Measurements from ENCODE around the gene CARNS1. TPM values are rescaled to one million over a fixed set of nuclear protein-coding genes. Genes with fewer than 3 reads are reported as not detected.
"Not testable (repeated sequence)": the region's sequence is repeated elsewhere in the genome, so short reads cannot be mapped to it uniquely, and the experiment has no call there.

The CARNS1 gene
- total RNA-seq, 8 experiments from 2014 or later: 0.16 to 2.1 (median 0.67) TPM

- Histone ChIP-seq H3K4me1 (replicated peaks in 1 of 2) (peaks cover 10 to 14% of the 10 kb centered on the region in 2 donors), H3K4me3 (no peak overlapping the region), H3K27ac (no peak overlapping the region)
- in situ Hi-C loops (cut with MboI; ENCODE audit: low pct_unique_long_range_greater_than_20kb in 2 of 9, low sequenced_read_pairs in 9 of 9, unreplicated experiment in 9 of 9): loop anchor here in 1 of 9 experiments (25.0 kb wide), 1 partner anchor 92 kb away; the partner anchor contains the start of gene AIP
- 77 to 100% (median 95%) methylated on average over 2 to 4 of the region's 19 CpGs; no CpG with 5 or more reads in 5 of the 10 experiments for WGBS, 10 experiments
- peak in 1 of 8 experiments; percentile 9 for ATAC-seq (replicated peaks in 6 of 8)
These were observed 19.8 kb upstream of the CARNS1 start for GRCh38 chr11:67395555-67396258.

- no peak overlapping the region for H3K4me3 ChIP-seq
- peaks cover 6 to 11% of the 10 kb centered on the region in 2 donors for H3K4me1 ChIP-seq (replicated peaks in 1 of 2)
- no peak for ATAC-seq (replicated peaks in 6 of 8)
- in situ Hi-C loops (cut with MboI; ENCODE audit: low pct_unique_long_range_greater_than_20kb in 2 of 9, low sequenced_read_pairs in 9 of 9, unreplicated experiment in 9 of 9): loop anchor here in 1 of 9 experiments (25.0 kb wide), 1 partner anchor 91 kb away; the partner anchor contains the start of gene AIP
- 80 to 100% (median 83%) methylated on average over 1 to 3 of the region's 7 CpGs; no CpG with 5 or more reads in 7 of the 10 experiments for WGBS, 10 experiments
- H3K27ac ChIP-seq: no peak overlapping the region
These were observed 19.3 kb upstream of the CARNS1 start for GRCh38 chr11:67396259-67396581.

- Histone ChIP-seq H3K4me3 (no peak overlapping the region), H3K4me1 (replicated peaks in 1 of 2) (peaks cover 6 to 11% of the 10 kb centered on the region in 2 donors), H3K27ac (no peak overlapping the region)
- 60 to 63% methylated on average over 1 of the region's 13 CpGs; no CpG with 5 or more reads in 8 of the 10 experiments for WGBS, 10 experiments
- in situ Hi-C loops (cut with MboI; ENCODE audit: low pct_unique_long_range_greater_than_20kb in 2 of 9, low sequenced_read_pairs in 9 of 9, unreplicated experiment in 9 of 9): loop anchor here in 1 of 9 experiments (25.0 kb wide), 1 partner anchor 91 kb away; the partner anchor contains the start of gene AIP
- no peak for ATAC-seq (replicated peaks in 6 of 8)
These were observed 18.7 kb upstream of the CARNS1 start for GRCh38 chr11:67396587-67397389.

DNA sequence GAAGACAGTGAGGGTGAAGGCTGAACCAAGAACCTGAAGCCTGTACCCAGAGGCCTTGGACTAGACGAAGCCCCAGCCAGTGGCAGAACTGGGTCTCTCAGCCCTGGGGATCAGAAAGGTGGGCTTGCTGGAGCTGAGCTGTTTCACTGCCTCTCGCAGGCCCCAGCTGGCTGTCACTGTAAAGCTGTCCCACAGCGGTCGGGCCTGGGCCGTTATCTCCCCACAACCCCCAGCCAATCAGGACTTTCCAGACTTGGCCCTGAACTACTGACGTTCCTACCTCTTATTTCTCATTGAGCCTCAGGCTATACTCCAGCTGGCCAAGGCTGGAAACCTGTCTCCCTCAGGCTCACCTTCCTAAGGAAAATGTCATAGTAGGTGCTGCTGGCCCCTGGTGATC lies 17.9 kb upstream of the CARNS1 start:
- 86 to 100% (median 100%) methylated on average over 1 to 5 of the region's 6 CpGs; no CpG with 5 or more reads in 7 of the 10 experiments for WGBS, 10 experiments
- in situ Hi-C loops (cut with MboI; ENCODE audit: low pct_unique_long_range_greater_than_20kb in 2 of 9, low sequenced_read_pairs in 9 of 9, unreplicated experiment in 9 of 9): loop anchor here in 1 of 9 experiments (25.0 kb wide), 1 partner anchor 90 kb away; the partner anchor contains the start of gene AIP
- no peak for ATAC-seq (replicated peaks in 6 of 8)
- no peak overlapping the region for H3K4me3 ChIP-seq
- H3K4me1 ChIP-seq (replicated peaks in 1 of 2): peaks cover 6 to 14% of the 10 kb centered on the region in 2 donors
- no peak overlapping the region for H3K27ac ChIP-seq

GRCh38 chr11:67397986-67398660 lies 17.4 kb upstream of the CARNS1 start:
- ATAC-seq (replicated peaks in 6 of 8): no peak
- in situ Hi-C loops (cut with MboI; ENCODE audit: low pct_unique_long_range_greater_than_20kb in 2 of 9, low sequenced_read_pairs in 9 of 9, unreplicated experiment in 9 of 9): loop anchor here in 1 of 9 experiments (25.0 kb wide), 1 partner anchor 89 kb away; the partner anchor contains the start of gene AIP
- Histone ChIP-seq H3K4me3 (no peak overlapping the region), H3K4me1 (replicated peaks in 1 of 2) (peaks cover 6 to 11% of the 10 kb centered on the region in 2 donors), H3K27ac (no peak overlapping the region)
- WGBS, 10 experiments: 60 to 96% (median 85%) methylated on average over 1 to 6 of the region's 24 CpGs; no CpG with 5 or more reads in 4 of the 10 experiments

- Histone ChIP-seq H3K27ac (no peak overlapping the region), H3K4me1 (replicated peaks in 1 of 2) (peaks cover 6 to 11% of the 10 kb centered on the region in 2 donors), H3K4me3 (no peak overlapping the region)
- in situ Hi-C loops (cut with MboI; ENCODE audit: low pct_unique_long_range_greater_than_20kb in 2 of 9, low sequenced_read_pairs in 9 of 9, unreplicated experiment in 9 of 9): loop anchor here in 1 of 9 experiments (25.0 kb wide), 1 partner anchor 88 kb away; the partner anchor contains the start of gene AIP
- ATAC-seq (replicated peaks in 6 of 8): no peak
- 80 to 100% (median 90%) methylated on average over 2 to 8 of the region's 31 CpGs; no CpG with 5 or more reads in 3 of the 10 experiments for WGBS, 10 experiments
These were observed 16.6 kb upstream of the CARNS1 start for GRCh38 chr11:67398661-67399563.

- 0 to 72% (median 20%) methylated on average over 1 to 10 of the region's 23 CpGs; no CpG with 5 or more reads in 5 of the 10 experiments for WGBS, 10 experiments
- Histone ChIP-seq H3K4me3 (peak overlapping the region; percentile 60 to 84 (median 75)), H3K27ac (peak overlapping the region in 1 of 2 donors; percentile 91), H3K4me1 (replicated peaks in 1 of 2) (peaks cover 6 to 11% of the 10 kb centered on the region in 2 donors)
- in situ Hi-C loops (cut with MboI; ENCODE audit: low pct_unique_long_range_greater_than_20kb in 2 of 9, low sequenced_read_pairs in 9 of 9, unreplicated experiment in 9 of 9): no loop called here
- ATAC-seq (replicated peaks in 6 of 8): no peak
These were observed 15.1 kb upstream of the CARNS1 start for GRCh38 chr11:67400251-67400941.

- peaks cover 6 to 11% of the 10 kb centered on the region in 2 donors for H3K4me1 ChIP-seq (replicated peaks in 1 of 2)
- in situ Hi-C loops (cut with MboI; ENCODE audit: low pct_unique_long_range_greater_than_20kb in 2 of 9, low sequenced_read_pairs in 9 of 9, unreplicated experiment in 9 of 9): no loop called here
- WGBS, 10 experiments: 0 to 20% (median 5%) methylated on average over 1 to 10 of the region's 27 CpGs; no CpG with 5 or more reads in 6 of the 10 experiments
- H3K27ac ChIP-seq: peak overlapping the region; percentile 85 to 91
- peak overlapping the region; percentile 60 to 84 (median 75) for H3K4me3 ChIP-seq
- peak in 3 of 8 experiments; percentile 1 to 10 (median 4) for ATAC-seq (replicated peaks in 6 of 8)
These were observed 14.5 kb upstream of the CARNS1 start for GRCh38 chr11:67400942-67401494.

DNA sequence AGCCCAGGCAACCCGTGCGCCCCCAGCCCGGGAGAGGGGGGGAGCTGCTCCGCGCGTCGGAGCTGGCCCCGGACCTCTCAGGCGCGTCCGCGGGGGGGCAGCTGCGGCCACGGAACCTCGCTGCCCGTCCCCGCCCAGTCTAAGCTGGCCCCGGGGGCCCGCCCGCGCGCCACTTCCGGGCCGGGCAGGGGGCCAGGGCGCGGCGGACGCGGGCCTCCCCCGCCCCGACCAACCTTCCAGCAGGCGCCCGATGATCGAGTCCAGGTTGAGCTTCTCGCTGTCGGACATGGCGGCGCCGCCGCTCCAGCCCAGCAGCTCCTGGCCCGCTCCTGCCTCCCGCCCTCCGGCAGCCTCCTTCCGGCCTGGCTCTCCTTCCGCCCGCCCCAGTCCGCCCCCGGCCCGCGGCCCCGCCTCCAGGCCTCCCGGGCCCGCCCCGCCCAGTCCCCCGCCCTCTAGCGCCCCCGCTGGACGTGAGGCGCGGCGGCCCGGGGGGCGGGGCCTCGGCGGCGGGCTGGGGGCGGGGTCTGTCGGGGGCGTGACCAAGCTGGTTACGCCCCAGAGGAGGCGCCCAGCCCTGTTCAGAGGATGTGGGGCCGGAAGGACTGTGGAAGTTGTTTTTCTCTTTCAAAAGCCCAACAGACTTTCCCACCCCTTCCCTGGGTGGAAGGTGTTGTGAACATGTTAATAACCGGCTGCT lies 13.8 kb upstream of the CARNS1 start, which contains the start of gene PPP1CA:
TSS of gene PPP1CA (minus strand) at position 364 of the 697 bp plus-strand sequence. CDS start at position 288, 76 bp downstream.
- peak within 1 kb of the TSS; percentile 60 to 84 (median 75) for H3K4me3 ChIP-seq
- ATAC-seq (replicated peaks in 6 of 8): peak; percentile 87 to 93 (median 88)
- peaks cover 6 to 11% of the 10 kb centered on the region in 2 donors for H3K4me1 ChIP-seq (replicated peaks in 1 of 2)
- WGBS, 10 experiments: 0 to 5% (median 0%) methylated on average over 1 to 6 of the region's 73 CpGs; no CpG with 5 or more reads in 6 of the 10 experiments
- in situ Hi-C loops (cut with MboI; ENCODE audit: low pct_unique_long_range_greater_than_20kb in 2 of 9, low sequenced_read_pairs in 9 of 9, unreplicated experiment in 9 of 9): no loop called here
- H3K27ac ChIP-seq: peak within 1 kb of the TSS; percentile 85 to 91

GRCh38 chr11:67402192-67402839 lies 13.2 kb upstream of the CARNS1 start:
- 56 to 100% (median 78%) methylated on average over 1 to 14 of the region's 19 CpGs; no CpG with 5 or more reads in 3 of the 10 experiments for WGBS, 10 experiments
- ATAC-seq (replicated peaks in 6 of 8); H3K27ac ChIP-seq; in situ Hi-C loops (cut with MboI; ENCODE audit: low pct_unique_long_range_greater_than_20kb in 2 of 9, low sequenced_read_pairs in 9 of 9, unreplicated experiment in 9 of 9): not testable (repeated sequence)
- Histone ChIP-seq H3K4me3 (peak overlapping the region in 3 of 5 donors; percentile 60 to 77 (median 75)), H3K4me1 (replicated peaks in 1 of 2) (peaks cover 10 to 13% of the 10 kb centered on the region in 2 donors)
